Measurements from ENCODE around the gene EXOC4.

DNA sequence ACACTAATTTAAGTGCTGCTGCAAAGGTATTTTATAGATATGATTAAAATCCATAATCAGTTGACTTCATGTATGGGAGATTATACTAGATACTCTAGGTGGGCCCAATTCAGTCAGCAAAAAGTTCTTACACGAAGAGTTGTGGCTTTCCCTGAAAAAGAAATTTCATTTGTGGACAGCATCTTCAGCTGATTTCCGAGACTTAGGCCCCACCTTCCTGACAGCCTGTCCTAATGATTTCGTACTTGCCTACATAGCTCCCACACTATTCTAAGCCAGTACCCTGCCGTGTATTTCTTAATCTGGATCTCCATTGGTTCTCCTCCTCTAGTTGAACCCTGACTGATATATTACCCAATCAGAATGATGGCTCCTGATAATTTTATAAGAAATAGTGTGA lies 297.9 kb downstream of the EXOC4 start:
- TF ChIP-seq YY1 (IDR thresholded peaks at IDR 0.05; ENCODE audit: insufficient read depth, insufficient read length) = no peak
- TF ChIP-seq ZNF274 (IDR thresholded peaks at IDR 0.05; ENCODE audit: low read depth, low read length) = no peak
- TF ChIP-seq SUZ12 (IDR thresholded peaks at IDR 0.05; ENCODE audit: extremely low read depth, insufficient read depth, insufficient read length) = no peak

All from NT2/D1 (cell line).